CD4-positive, alpha-beta T cell treated with Interleukin-17A for 1 hour (primary cell): ENCODE results near the gene FYB1.
A peak's percentile ranks its signal among the peaks of the same experiment; 100 is the strongest.

Experiments
- DNase-seq: peaks from one replicate; pipeline ENCODE4 v3.0.0-alpha.2; 2020

The FYB1 gene

GRCh38 chr5:39076757-39077728 lies 142.3 kb downstream of the FYB1 start:
- no peak for DNase-seq

- no peak for DNase-seq
Measured at GRCh38 chr5:39076101-39076756, 143.1 kb downstream of the FYB1 start.

- DNase-seq: peak; percentile 91
Measured at GRCh38 chr5:39074017-39074814, 145.1 kb downstream of the FYB1 start, which contains the start of gene RICTOR. TSS of gene RICTOR (minus strand) at chr5:39074399. CDS start at chr5:39074377, 22 bp downstream.

GRCh38 chr5:39073767-39074016 lies 145.7 kb downstream of the FYB1 start:
- DNase-seq: no peak

- peak; percentile 75 for DNase-seq
Measured at GRCh38 chr5:39072925-39073766, 146.2 kb downstream of the FYB1 start.

GRCh38 chr5:39068099-39068498 lies 151.3 kb downstream of the FYB1 start:
- DNase-seq: no peak

- DNase-seq: no peak
Measured at GRCh38 chr5:39064450-39064849, 154.9 kb downstream of the FYB1 start.

GRCh38 chr5:39063037-39063436 lies 156.3 kb downstream of the FYB1 start:
- no peak for DNase-seq

- DNase-seq: no peak
Measured at GRCh38 chr5:39062530-39062929, 156.8 kb downstream of the FYB1 start.

GRCh38 chr5:39062104-39062503 lies 157.3 kb downstream of the FYB1 start:
- no peak for DNase-seq

GRCh38 chr5:39059064-39059463 lies 160.3 kb downstream of the FYB1 start:
- DNase-seq: no peak

GRCh38 chr5:39058178-39058921 lies 161.0 kb downstream of the FYB1 start:
- DNase-seq: no peak

- no peak for DNase-seq
Measured at GRCh38 chr5:39057734-39058133, 161.6 kb downstream of the FYB1 start.

GRCh38 chr5:39055768-39056398 lies 163.5 kb downstream of the FYB1 start:
- DNase-seq: no peak
